ENCODE measurements around the gene UFD1.

UFD1 gene

GRCh38 chr22:19515654-19516377, 36.8 kb upstream of the UFD1 start:
- DNase-seq (ENCODE audit: low spot score): no peak

DNA sequence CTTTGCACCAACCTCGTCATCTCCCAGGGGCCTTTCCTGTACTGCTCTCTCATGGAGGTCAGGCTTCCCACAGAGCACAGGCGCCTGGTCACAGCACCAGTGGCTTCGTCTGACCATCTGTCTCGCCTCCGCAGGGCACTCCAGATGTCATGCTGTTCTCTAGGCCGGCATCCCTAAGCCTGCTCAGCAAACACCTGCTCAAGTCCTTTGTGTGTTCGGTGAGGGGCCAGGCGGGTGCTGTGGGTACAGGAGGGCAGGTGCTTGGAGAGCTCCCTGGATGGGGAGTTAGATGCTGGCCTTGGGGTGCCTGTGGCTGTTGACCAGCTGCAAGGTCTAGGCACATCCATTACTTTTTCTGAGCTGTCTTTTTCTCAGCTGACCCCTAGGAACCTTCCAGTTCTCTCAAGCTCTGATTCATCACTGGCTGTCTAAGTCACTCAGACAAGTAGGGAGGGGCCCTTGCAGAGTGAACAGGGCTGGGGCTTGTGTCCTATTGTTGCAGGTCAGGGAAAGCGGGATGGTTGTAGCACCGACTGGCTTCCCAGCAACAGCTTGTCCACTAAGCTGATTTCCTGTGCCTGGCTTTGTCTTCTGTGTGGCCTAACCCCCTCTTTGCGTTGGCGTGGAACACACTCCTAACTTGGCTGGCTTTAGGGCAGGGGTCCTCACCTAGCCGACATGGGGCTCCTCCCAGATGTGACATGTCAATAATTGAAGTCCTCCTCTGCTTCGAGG, 36.0 kb upstream of the UFD1 start:
- no peak for DNase-seq (ENCODE audit: low spot score)

DNA sequence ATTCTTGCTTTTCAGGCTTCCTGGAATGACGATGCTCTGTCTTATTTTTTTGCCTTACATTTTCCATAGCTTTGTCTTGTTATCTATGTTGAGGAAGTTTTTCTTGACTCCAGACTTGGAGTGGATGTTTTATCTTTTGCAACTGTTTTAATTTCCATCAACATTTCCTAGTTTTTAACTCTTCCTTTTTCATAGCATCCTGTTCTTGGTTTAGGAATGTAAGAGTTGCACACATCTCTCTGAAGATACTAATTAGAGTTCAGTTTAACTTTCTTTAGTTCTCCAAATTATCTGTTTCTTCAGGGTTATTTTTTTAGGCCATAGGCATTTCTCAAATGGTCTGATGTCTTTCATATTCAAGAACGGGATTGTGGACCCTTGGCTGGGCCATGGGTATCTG, 34.8 kb upstream of the UFD1 start:
- no peak for DNase-seq (ENCODE audit: low spot score)

- DNase-seq (ENCODE audit: low spot score): no peak
Observed at GRCh38 chr22:19510919-19511341, 31.9 kb upstream of the UFD1 start.

DNA sequence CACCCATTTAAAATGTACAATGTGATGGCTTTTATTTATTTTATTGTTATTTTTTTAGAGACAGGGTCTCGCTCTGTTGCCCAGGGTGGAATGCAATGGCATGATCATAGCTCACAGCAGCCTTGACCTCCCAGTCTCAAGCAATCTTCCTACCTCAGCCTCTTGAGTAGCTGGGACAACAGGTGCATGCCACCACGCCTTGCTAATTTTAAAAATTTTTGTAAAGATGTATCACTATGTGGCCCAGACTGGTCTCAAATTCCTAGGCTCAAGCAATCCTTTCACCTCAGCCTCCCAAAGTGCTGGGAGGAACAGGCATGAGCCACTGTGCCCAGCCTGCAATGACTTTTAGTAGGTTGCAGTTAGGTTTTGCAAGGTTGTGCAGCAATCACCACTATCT, 30.9 kb upstream of the UFD1 start:
- no peak for DNase-seq (ENCODE audit: low spot score)

DNA sequence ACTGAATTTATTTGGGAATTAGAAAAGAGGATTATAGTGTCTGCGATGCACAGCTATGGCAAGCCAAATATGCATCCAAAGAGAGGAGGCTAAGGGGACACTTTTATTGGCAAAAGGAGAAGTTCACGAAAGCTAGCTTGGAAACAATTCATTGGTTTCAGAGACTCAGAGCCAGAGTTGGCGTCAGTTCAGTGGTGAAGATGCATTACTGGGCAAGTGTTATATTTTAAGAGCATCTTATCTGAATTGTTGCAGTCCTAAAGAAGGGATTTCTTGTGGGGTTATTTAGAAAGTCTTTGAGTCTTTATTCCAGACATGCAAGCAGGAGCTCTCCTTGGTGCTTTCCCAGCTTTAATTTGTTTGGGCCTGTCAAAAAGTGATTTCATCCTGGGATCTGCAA, 30.2 kb upstream of the UFD1 start:
- DNase-seq (ENCODE audit: low spot score): no peak

DNA sequence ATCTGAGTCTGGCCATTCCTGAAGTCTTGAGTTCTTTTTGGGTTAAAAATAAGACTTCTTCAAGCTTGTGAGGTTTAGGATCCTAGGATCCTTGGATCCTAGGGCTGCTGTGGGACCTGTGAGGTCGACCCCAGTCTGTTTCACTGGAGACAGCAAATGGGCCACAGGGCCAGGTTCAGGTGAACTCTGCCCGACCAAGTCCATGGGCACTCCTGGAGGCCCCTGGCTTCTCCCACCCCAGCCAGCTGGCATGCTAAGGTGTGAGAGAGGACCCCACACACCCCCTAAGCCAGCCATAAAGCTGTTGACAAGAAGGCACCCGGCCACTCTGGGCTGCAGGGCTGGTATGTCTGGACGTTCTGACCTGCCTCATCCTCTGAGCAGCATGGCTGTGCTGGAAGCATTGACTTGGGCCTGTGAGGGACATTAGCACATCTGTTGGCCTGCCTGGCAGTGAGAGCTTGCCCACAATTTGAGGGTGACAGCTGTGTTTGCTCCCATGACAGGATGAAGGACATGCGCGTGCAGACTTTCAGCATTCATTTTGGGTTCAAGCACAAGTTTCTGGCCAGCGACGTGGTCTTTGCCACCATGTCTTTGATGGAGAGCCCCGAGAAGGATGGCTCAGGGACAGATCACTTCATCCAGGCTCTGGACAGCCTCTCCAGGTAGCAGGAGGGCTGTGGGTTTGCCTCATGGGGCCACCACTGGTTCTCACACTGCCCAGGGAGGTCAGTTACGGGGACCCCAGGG, 29.2 kb upstream of the UFD1 start:
- no peak for DNase-seq (ENCODE audit: low spot score)

- DNase-seq (ENCODE audit: low spot score): no peak
Observed at GRCh38 chr22:19507534-19507861, 28.5 kb upstream of the UFD1 start.

- DNase-seq (ENCODE audit: low spot score): no peak
Observed at GRCh38 chr22:19506212-19506611, 27.2 kb upstream of the UFD1 start.

- no peak for DNase-seq (ENCODE audit: low spot score)
Observed at GRCh38 chr22:19505735-19506126, 26.7 kb upstream of the UFD1 start.

DNA sequence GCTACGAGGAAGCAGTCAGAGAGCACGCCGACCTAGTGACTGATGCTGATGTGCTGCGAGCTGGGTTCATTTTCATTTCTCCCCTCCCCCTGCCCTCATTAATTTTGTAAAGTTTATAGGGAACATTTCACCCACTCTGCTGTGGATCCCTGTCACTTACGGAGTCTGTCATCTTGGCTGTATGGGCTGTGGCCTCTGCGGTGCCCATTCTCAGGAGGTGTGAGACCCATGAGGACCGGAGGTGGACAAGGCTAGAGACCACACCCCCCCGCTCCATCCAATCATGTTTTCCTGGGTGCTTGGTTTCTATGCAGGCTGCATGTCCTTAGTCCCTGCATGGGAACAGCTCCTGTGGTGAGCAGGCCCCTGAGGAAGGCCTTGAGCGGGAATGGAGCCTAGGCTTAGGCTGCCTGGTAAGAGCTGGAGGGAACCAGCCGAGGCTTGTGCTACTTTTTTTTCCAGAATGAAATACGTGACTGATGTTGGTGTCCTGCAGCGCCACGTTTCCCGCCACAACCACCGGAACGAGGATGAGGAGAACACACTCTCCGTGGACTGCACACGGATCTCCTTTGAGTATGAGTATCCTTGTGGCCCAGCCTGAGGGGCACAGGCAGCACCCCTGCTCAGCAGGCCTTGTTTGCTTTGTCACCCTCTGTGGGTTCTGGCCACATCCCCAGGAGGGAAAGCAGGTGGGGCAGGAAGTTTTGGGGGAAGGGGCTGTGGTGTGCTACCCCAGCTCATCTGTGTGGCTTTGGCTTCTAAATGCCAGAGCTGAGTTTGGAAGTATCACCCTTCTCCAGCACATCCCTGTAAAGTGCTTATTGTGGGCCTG, 26.1 kb upstream of the UFD1 start:
- no peak for DNase-seq (ENCODE audit: low spot score)

- DNase-seq (ENCODE audit: low spot score): no peak
Observed at GRCh38 chr22:19503869-19504268, 24.9 kb upstream of the UFD1 start.

- DNase-seq (ENCODE audit: low spot score): no peak
Observed at GRCh38 chr22:19503367-19503766, 24.4 kb upstream of the UFD1 start.

- no peak for DNase-seq (ENCODE audit: low spot score)
Observed at GRCh38 chr22:19501897-19502447, 23.0 kb upstream of the UFD1 start.

DNA sequence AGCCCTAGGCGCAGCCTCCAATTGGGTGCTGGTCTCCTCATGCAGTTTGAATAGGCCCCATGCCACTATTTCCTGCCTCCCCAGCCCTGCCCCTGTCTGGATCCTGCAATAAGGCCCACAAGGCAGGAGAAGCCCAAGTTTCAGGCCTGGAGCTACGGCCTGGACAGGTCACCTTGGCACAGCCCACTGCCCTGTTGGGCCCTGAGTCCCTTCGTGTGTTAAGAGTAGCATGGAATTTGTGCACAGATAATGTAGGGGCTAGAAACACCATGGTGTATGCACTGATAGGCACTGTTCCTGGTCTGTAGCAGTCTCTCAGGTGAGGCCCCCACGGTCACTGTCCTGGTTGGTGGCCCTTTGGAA, 20.9 kb upstream of the UFD1 start:
- no peak for DNase-seq (ENCODE audit: low spot score)

DNA sequence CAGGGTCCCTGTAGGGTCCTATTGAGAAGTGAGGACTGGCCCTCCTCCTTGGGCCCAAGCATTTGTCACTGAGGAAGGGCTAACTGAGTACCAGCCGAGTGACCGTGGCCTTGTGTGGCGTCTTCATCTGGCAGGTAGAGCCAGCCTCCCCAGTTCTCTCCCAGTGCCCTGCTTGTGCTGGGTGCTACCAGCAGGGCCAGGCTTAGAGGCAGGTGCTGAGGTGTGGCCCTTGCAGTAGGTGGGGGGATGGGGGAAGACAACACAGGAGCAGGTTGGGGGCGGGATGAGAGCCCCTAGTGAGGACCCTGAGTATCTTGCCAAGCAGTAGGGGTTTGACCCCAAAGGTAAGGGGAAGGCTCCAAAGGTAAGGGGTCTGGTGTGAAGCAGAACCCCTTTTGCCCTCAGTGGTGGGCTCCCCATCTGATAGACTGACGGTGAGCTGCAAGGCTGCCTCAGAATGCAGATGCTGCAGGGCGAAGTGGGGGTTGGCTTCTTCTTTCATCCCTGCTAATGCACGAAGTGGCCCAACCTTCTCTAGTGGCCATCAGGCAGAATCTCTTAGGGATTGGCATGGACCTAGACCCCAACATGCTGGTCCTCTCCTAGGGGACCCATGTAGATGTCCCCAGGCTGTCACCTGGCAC, 20.4 kb upstream of the UFD1 start:
- DNase-seq (ENCODE audit: low spot score): no peak

- DNase-seq (ENCODE audit: low spot score): no peak
Observed at GRCh38 chr22:19498866-19499190, 19.8 kb upstream of the UFD1 start.

DNA sequence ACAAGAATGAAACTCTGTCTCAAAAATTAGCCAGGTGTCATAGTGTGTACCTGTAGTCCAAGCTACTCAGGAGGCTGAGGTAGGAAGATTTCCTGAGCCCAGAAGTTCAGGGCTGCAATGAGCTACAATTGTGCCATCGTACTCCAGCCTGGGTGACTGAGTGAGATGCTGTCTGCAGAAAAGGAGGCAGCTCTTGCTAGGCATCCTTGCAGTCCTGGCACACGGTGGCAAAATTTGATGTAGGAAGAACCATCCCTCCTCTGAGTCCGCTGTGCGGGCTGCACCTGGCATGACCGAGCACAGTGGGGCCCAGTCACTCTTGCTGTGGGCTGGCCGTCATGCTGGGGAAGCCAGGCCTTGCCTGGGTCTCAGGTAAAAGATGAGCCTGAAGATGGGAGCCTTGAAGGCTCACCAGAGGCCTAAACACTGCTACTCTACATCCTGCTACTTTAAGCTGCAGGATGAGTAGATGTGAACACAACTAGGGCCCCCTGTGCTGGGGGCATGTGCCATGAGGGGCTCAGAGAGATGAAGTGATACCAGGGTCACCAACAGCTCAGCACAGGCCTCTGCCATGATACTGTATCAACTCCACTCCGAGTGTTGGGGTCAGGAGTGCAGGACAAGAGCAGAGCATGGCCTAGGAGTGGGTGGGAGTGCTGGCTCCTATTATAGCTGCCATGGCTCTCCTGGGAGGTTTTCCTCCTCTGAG, 19.3 kb upstream of the UFD1 start:
- no peak for DNase-seq (ENCODE audit: low spot score)

DNA sequence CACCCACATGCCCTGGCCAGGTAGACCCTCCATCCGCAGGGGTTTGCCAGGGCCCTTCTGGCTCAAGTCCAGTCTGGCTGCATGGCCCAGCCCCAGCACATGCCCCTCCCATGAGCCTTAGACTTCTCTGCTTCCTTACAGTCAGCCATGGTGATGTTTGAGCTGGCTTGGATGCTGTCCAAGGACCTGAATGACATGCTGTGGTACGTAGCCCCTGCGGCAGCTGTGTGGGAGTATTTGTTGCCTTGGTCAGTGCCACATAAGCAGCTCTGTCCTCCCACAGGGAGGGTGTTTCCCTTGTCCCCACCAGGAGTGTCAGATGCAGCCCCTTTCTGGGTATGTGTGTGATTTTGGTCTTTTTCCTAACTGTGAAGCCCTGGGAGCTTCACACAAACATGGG, 18.3 kb upstream of the UFD1 start:
- DNase-seq (ENCODE audit: low spot score): no peak

DNA sequence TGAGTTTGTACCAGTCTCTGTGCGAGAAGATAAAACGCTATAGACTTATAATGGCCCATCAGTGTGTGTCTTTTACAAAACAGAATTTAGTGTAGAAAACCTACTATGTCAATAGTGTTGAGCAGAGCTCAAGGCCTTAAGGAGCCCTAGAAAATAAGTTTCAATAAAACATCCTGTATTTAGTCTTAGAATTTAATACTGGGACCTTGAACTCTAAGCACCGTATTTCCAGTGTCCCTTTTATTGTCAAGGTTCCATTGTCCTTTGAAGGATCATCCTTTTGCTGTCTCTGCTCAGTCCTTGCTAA, 17.3 kb upstream of the UFD1 start:
- DNase-seq (ENCODE audit: low spot score): no peak

DNA sequence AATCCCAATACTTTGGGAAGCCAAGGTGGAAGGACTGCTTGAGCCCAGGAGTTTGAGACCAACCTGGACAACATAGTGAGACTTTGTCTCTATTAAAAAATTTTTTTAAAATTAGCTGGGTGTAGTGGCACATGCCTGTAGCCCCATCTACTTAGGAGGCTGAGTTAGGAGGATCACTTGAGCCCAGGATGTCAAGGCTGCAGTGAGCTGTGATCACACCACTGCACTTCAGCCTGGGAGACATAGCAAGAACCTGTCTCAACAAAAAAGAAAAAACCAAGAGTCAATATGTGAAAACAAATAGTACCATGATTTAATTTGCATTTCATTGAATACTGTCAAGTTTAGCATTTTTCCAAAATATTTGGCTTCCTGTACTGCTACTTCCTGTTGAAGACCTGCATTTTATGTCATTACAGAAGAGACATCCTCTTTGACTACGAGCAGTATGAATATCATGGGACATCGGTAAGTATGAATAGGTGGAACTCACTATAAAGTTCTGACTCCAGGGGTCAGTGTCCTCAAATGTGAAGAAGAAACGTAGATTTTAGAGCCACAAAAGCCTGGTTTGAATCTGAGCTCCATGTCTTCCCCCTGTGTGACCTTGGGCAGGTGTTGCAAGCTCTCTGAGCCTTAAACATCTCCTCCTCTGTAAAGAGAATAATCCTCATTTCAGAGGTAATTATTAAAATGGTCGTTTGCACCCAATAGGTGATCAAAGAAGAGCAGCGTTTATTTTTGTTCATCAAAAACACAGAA, 16.8 kb upstream of the UFD1 start:
- no peak for DNase-seq (ENCODE audit: low spot score)
